Mucosa of stomach (tissue), 1 donor: ENCODE data around the gene JAK1.
A peak's percentile ranks its signal among the peaks of the same experiment; 100 is the strongest.
"Not testable (repeated sequence)": the region's sequence is repeated elsewhere in the genome, so short reads cannot be mapped to it uniquely, and the experiment has no call there.

Source experiments
- H3K27me3 ChIP-seq: one replicate; pipeline ENCODE4 v1.7.0; 2013; ENCODE audit warnings: mild to moderate bottlenecking, low read length; ENCODE audit not compliant: control insufficient read depth, insufficient read depth
- H3K36me3 ChIP-seq: one replicate; pipeline ENCODE4 v1.7.0; 2013; ENCODE audit warnings: low read length; ENCODE audit not compliant: control insufficient read depth, insufficient read depth
- H3K4me1 ChIP-seq: one replicate; pipeline ENCODE4 v1.7.0; 2013; ENCODE audit warnings: mild to moderate bottlenecking, low read length; ENCODE audit not compliant: control insufficient read depth, insufficient read depth
- H3K4me3 ChIP-seq: one replicate; pipeline ENCODE4 v1.7.0; 2013; ENCODE audit warnings: low read length
- H3K9ac ChIP-seq: one replicate; pipeline ENCODE4 v1.7.0; 2013; ENCODE audit warnings: mild to moderate bottlenecking, low read length, moderate library complexity
- H3K9me3 ChIP-seq: one replicate; pipeline ENCODE4 v1.7.0; 2013; ENCODE audit warnings: mild to moderate bottlenecking, low read length, moderate library complexity; ENCODE audit not compliant: control insufficient read depth
- donor health status: Pancreatic carcinoma.

Gene JAK1

DNA sequence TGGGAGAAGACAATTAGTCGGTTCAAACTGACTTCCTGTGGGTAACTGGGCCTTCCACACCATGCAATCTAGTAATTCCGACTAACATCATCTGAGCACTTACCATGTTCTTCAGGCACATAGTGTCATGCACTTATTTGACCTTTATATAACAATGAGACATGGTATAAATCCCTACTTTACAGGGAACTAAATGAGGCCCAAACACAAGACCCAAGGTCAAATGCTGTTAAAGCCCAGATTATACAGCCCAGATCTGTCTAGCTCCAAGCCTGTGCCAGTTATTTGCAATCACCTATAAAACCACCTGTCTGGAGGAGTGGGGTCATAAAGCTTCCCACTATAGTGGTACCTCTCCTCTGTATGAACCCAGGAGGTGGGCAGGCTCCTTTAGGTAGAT, 40.8 kb downstream of the JAK1 start:
- peaks cover 22% of the 10 kb centered on the region for H3K4me1 ChIP-seq

DNA sequence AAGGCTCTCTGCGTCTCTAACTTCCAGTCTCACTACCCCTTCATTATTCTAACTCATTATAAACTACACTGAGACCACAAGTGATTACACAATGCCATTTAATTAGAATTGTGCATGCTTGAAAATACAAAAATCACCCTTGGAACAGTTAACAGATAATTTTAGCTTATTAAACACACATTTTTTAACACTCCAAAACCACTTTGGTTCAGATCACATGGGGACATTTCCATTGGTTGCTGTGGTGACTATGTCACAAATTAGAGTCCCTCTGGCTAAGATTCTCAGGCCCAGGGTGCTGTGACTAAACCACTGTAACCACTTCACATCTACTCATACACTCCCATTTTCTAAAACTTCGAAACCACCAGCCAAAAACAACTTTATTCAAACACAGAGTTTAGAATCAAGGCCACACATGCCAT, 43.0 kb downstream of the JAK1 start:
- Histone ChIP-seq H3K9ac (no peak overlapping the region), H3K9me3 (no peaks in the 10 kb centered on the region), H3K27me3 (no peaks in the 10 kb centered on the region), H3K4me3 (no peak overlapping the region), H3K36me3 (no peaks in the 10 kb centered on the region), H3K4me1 (peaks cover 27% of the 10 kb centered on the region)

More for the DNA sequence above, 40.8 kb downstream of the JAK1 start:
- no peaks in the 10 kb centered on the region for H3K36me3 ChIP-seq
- no peak overlapping the region for H3K4me3 ChIP-seq
- no peaks in the 10 kb centered on the region for H3K9me3 ChIP-seq
- no peaks in the 10 kb centered on the region for H3K27me3 ChIP-seq
- H3K9ac ChIP-seq: no peak overlapping the region

DNA sequence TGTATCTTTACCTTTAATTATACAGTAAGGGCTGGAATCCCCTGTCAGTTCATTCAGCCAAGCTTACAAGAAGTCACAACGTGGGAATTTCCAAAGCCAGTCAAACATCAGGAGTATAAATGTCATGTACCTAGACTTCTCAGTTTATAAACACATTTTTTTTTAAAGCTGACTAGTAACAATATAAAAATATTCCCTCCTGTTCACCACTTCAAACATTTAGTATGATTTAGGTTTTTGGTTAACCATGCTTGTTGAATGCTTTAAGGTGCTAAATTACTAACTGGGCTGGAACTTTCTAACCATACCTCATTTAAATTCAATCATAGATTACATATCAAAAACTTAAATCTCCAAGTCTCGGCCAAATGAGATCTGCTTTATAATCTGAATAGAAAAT, 44.0 kb downstream of the JAK1 start:
- H3K4me3 ChIP-seq: no peak overlapping the region
- no peaks in the 10 kb centered on the region for H3K27me3 ChIP-seq
- H3K4me1 ChIP-seq: peaks cover 36% of the 10 kb centered on the region
- no peaks in the 10 kb centered on the region for H3K36me3 ChIP-seq
- no peak overlapping the region for H3K9ac ChIP-seq
- no peaks in the 10 kb centered on the region for H3K9me3 ChIP-seq

DNA sequence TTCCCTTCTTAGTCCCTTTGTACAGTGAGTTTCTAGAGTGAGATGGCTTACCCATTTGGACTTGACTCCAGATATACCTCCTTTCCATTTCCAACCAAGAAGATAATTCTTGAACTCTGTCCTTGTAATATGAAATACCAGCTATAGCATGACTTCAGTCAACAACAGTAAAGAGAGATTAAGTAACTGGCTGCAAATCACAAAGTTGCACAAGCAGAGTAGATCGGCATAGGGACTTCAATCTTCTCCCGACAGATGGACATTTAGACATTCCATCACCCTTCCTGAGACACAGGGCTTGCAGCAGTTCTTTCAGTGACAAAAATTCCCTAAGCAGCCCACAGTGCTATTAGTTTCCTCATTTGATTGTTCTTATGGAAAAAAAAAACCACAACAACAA, 44.6 kb downstream of the JAK1 start:
- Histone ChIP-seq H3K4me1 (peaks cover 42% of the 10 kb centered on the region), H3K36me3 (no peaks in the 10 kb centered on the region), H3K9ac (no peak overlapping the region), H3K4me3 (no peak overlapping the region), H3K9me3 (no peaks in the 10 kb centered on the region), H3K27me3 (no peaks in the 10 kb centered on the region)

DNA sequence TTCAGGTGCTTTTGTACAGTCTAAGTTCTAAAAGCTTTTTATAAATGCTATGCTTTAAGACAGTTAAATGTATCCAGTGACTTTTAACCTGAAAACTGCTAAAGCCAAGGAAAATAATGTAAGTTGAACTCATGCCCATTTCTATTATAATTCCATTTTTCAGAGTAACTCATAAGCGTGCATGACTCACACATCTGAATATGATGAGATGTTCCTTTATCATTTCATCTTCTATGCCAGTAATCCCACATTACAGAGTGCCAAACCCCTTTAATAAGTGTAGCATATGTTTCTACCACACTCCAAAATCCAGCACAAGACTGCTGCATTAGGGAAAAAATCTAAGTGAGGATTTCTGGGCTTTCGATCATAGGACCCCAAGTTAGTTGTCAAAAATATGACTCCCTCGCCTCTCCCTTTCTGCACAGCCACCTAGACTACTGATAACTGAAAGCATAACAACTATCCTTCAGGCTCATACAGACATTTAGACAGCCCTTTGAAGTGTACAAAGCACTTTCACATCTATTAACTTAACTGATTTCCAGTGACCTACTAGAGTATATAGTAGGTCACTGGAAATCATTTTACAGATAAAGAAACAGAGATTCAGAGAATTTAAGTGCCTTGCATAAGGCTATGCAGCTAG, 45.3 kb downstream of the JAK1 start:
- no peaks in the 10 kb centered on the region for H3K36me3 ChIP-seq
- H3K4me3 ChIP-seq: no peak overlapping the region
- H3K27me3 ChIP-seq: no peaks in the 10 kb centered on the region
- H3K9me3 ChIP-seq: no peaks in the 10 kb centered on the region
- H3K9ac ChIP-seq: no peak overlapping the region
- H3K4me1 ChIP-seq: peaks cover 48% of the 10 kb centered on the region

DNA sequence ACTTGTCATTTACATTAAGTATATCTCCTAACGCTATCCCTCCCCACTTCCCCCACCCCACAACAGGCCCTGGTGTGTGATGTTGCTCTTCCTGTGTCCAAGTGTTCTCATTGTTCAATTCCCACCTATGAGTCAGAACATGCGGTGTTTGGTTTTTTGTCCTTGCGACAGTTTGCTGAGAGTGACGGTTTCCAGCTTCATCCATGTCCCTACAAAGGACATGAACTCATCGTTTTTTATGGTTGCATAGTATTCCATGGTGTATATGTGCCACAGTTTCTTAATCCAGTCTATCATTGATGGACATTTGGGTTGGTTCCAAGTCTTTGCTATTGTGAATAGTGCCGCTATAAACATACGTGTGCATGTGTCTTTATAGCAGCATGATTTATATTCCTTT, 47.2 kb downstream of the JAK1 start:
- H3K4me1 ChIP-seq: peaks cover 65% of the 10 kb centered on the region
- H3K36me3 ChIP-seq, H3K27me3 ChIP-seq, H3K9ac ChIP-seq, H3K9me3 ChIP-seq, H3K4me3 ChIP-seq: not testable (repeated sequence)

DNA sequence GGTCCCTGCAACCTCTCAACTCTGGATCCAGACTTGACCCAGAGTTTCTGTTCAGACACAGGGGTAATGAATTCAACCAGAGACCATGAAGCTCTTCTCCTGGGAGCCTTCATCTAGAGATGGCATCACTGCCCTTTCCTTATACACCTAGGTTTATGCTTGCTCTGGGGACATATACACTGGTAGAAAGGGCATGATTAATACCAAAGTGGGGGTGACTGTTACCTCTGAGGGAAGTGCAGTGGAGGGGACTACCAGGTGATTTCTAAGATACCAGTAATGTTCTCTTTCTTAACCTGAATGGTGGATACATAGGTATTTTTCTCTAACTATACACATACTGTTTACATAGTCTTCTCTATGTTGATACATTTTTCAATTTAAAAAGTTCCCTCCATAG, 48.4 kb downstream of the JAK1 start:
- Histone ChIP-seq H3K9ac (no peak overlapping the region), H3K4me3 (no peak overlapping the region), H3K27me3 (no peaks in the 10 kb centered on the region), H3K4me1 (peaks cover 68% of the 10 kb centered on the region), H3K36me3 (no peaks in the 10 kb centered on the region), H3K9me3 (no peaks in the 10 kb centered on the region)

DNA sequence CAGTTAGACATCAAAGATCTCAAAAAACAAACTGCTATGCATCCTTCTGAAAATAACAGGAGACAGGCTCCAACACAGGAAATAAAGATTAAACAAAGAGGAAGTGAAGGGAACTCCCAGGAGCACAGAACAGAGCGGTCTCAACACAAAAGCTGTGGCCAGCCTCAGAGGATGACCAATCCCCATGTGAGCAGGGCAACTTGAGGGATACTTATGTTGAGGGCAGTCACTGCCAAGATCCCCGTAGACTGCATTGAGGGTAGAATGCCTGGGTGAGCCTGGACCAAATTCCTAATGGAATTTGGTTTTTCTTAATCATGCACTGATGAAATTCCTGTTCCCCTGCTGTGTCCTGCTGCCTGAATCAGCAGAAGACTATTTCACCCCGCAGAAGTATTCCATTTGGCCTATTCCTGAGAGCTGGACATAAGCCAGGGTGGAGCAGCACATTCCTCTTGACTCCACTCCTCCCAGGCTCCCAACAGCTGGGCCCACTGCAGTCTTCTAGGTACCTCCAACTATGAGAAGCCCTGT, 49.0 kb downstream of the JAK1 start:
- H3K9me3 ChIP-seq: no peaks in the 10 kb centered on the region
- H3K9ac ChIP-seq: no peak overlapping the region
- H3K4me3 ChIP-seq: no peak overlapping the region
- no peaks in the 10 kb centered on the region for H3K36me3 ChIP-seq
- H3K4me1 ChIP-seq: peaks cover 64% of the 10 kb centered on the region
- H3K27me3 ChIP-seq: no peaks in the 10 kb centered on the region

DNA sequence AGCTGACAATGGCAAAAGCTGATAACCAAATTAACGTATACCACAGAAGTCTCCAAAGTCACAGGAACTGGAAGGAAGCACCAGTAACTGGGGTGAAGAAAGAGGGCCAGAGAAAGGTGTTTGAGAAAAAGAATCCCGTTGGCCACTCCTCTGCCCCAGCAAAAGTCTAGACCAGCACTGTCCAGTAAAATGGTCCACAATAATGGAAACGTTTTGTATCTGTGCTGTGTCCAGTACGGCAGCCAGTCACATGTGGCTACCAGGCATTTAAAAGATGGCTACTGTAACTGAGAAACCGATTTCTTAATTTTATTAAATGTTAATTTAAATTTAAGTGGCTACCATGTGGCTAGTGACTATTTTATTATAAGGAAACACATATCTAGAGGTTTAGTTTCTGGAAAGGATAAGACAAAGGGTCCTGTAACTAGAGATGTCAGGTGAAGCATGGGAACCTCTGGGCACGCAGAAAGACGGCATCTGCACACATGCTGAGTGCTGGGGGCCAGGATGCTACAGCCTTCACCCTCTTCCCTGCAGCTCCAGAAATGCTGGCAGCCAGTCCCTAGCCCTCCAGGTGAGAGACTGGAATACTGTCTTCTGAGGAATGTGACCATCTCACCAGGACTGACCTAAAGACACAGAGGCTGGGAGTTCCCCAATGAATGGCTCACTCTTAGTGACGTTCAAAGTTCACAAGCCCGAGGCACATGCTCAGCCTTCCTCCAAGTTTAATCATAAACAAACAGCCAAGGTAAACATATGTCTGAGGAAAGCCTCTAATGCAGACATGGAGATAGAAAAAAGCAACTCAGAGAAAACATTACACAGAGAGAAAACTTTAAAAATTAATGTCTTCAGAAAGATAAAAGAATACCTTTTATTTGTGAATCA, 50.7 kb downstream of the JAK1 start:
- Histone ChIP-seq H3K27me3 (no peaks in the 10 kb centered on the region), H3K9me3 (no peaks in the 10 kb centered on the region), H3K4me3 (no peak overlapping the region), H3K36me3 (no peaks in the 10 kb centered on the region), H3K9ac (peak overlapping the region; percentile 3), H3K4me1 (peaks cover 57% of the 10 kb centered on the region)

DNA sequence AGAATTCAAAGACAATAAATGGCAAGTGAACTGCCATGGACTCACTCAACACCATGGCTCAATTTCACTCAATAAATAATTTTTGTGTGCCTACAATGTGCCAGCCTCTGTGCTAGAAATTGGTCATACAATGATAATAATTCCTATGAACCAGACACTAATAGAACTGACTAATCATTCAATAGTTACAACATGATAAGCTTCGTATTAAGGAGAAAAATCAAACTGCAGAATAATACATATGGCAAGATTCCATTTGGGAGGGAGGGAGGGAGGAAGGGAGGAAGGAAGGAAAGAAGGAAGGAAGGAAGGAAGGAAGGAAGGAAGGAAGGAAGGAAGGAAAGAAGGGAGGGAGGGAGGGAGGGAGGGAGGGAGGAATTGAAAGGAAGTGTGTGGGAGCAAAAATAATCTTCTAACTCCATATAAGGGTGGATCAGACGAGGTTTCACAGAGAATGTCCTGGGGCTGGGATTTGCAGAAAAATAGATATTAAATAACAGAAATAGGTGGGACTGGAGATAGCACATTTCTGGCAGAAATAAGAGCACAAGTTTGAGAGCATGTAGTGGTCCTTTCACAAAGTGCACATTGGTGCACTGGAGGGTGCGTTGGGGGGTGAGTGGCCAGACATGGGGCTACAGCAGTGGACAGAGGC, 52.9 kb downstream of the JAK1 start:
- Histone ChIP-seq H3K4me3 (no peak overlapping the region), H3K4me1 (peaks cover 61% of the 10 kb centered on the region), H3K9ac (no peak overlapping the region), H3K27me3 (no peaks in the 10 kb centered on the region), H3K9me3 (no peaks in the 10 kb centered on the region), H3K36me3 (no peaks in the 10 kb centered on the region)

DNA sequence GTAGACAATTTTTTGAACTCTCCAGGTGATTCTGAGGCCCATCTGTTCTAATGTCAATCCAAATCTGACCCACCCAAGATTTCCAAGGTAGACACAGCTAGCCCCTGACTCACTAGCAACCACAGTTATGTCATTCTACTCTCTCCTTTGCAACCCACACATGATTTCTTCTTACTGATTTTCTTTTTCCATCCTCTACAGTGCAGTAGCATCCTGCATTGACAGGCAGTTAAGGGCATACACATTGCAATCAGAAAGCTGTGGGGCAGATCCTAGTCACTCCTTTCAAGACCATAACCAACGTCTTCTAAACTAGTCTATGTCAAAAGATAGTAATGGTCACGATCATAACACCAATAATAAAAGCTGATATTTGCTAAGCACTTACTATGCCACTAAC, 54.2 kb downstream of the JAK1 start:
- no peaks in the 10 kb centered on the region for H3K27me3 ChIP-seq
- no peaks in the 10 kb centered on the region for H3K36me3 ChIP-seq
- no peak overlapping the region for H3K4me3 ChIP-seq
- no peak overlapping the region for H3K9ac ChIP-seq
- H3K4me1 ChIP-seq: peaks cover 51% of the 10 kb centered on the region
- H3K9me3 ChIP-seq: no peaks in the 10 kb centered on the region

DNA sequence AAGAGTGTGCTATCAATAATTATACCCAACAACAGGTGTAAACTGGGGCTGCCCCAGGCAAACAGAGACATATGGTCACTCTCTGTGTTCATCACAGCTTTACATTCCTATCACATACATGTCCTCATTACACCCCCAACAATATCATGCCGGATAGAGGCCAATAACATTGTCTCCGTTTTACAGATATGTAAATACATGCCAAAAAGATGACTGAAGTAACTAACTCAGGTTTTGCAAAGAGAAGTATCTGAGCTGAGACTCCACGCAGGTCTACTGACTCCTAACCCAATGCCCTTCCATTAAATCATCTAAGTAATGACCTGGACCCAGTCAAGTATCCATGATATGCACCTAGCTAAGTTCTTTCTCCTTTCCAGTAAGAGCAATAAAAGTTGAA, 55.0 kb downstream of the JAK1 start:
- Histone ChIP-seq H3K9ac (no peak overlapping the region), H3K4me1 (peaks cover 51% of the 10 kb centered on the region), H3K27me3 (no peaks in the 10 kb centered on the region), H3K4me3 (no peak overlapping the region), H3K9me3 (no peaks in the 10 kb centered on the region), H3K36me3 (no peaks in the 10 kb centered on the region)
